ENCODE results near the gene CHCHD3. TPM values are rescaled to one million over a fixed set of nuclear protein-coding genes. Genes with fewer than 3 reads are reported as not detected.

CHCHD3 gene
- total RNA-seq, 4 donors from 2014 or later = 66.0 to 79.1 (median 70.0) TPM

GRCh38 chr7:133003052-133003910 lies 78.6 kb downstream of the CHCHD3 start:
- no peak overlapping the region for H3K4me3 ChIP-seq (replicated peaks in 1 of 3)
- 55 to 66% methylated on average over 4 of the region's 4 CpGs for WGBS, 2 donors

DNA sequence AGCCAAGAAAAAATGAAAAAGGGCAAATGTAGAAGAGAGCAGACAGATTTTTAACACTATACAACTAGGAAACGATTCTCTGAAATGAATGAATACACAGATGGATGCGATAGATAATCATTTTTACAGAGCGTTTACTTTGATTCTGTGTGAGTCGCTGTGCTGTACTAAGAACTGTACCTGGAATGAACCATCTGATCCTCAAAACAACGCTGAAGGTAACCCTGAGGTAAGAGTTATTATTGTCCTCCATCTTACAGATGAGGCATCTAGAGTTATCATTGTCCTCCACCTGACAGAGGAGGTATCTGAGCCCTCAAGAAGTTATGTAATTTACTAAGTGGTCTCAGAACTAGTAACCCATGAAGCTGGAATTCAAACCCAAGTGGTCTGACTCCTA lies 80.2 kb downstream of the CHCHD3 start:
- TF ChIP-seq CTCF (IDR thresholded peaks at IDR 0.05) (no peak), POLR2A (IDR thresholded peaks at IDR 0.05) (no peak)
- DNase-seq = no peak
- Histone ChIP-seq H3K27ac (no peak overlapping the region), H3K4me1 (peaks cover 15 to 17% of the 10 kb centered on the region in 2 donors), H3K4me3 (replicated peaks in 1 of 3) (no peak overlapping the region), H3K36me3 (no peaks in the 10 kb centered on the region), H3K9me3 (no peaks in the 10 kb centered on the region), H3K27me3 (no peaks in the 10 kb centered on the region)
- intact Hi-C loops (cut with DNase I) = no loop called here
- 76 to 78% methylated on average over 5 of the region's 5 CpGs for WGBS, 2 donors

More at GRCh38 chr7:133003052-133003910, 78.6 kb downstream of the CHCHD3 start:
- Histone ChIP-seq H3K4me1 (peaks cover 10 to 14% of the 10 kb centered on the region in 2 donors), H3K27ac (no peak overlapping the region), H3K27me3 (no peaks in the 10 kb centered on the region), H3K9me3 (no peaks in the 10 kb centered on the region), H3K36me3 (no peaks in the 10 kb centered on the region)
- DNase-seq = no peak
- intact Hi-C loops (cut with DNase I) = no loop called here
- TF ChIP-seq POLR2A (IDR thresholded peaks at IDR 0.05) (no peak), CTCF (IDR thresholded peaks at IDR 0.05) (no peak)

DNA sequence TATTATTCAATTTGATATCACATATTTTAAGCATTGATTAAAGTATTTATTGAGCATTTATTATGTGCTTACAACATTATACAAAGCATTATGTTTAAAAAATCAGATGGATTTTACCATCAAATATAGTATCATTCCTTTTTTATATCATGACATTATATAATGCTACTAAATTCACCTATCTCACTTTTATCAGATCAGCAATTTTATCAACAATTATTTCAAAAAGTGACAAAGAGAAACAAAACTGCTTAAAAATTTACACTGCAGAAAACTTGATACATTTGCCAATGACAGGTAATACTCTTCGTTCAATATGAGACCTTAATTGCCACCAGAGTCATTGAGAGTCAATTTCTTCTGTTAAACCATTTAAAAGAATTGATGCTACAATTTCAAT lies 82.0 kb downstream of the CHCHD3 start:
- H3K36me3 ChIP-seq = no peaks in the 10 kb centered on the region
- H3K4me3 ChIP-seq (replicated peaks in 1 of 3) = no peak overlapping the region
- DNase-seq = no peak
- peaks cover 15 to 20% of the 10 kb centered on the region in 2 donors for H3K4me1 ChIP-seq
- no peaks in the 10 kb centered on the region for H3K9me3 ChIP-seq
- no peaks in the 10 kb centered on the region for H3K27me3 ChIP-seq
- TF ChIP-seq POLR2A (IDR thresholded peaks at IDR 0.05) (no peak), CTCF (IDR thresholded peaks at IDR 0.05) (no peak)
- intact Hi-C loops (cut with DNase I) = no loop called here
- 98% methylated on average over 1 of the region's 1 CpG for WGBS, 2 donors
- no peak overlapping the region for H3K27ac ChIP-seq

DNA sequence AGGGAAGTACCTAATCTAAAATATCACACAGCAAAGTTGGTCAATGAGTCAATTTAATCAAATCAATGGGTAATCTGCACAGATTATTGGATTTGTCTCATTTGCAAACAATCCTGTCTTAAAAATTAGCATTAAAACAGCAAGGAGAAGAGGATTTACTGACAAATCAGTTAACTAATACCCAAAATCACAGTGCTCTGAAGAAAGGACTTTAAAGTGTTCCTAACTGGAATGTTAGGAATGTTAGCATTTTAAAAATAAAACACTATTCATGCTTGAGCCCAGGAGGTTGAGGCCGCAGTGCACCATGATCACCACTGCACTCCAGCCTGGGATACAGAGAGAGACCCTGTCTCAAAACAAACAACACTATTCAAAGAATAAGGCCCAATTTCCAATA lies 83.1 kb downstream of the CHCHD3 start:
- no peaks in the 10 kb centered on the region for H3K36me3 ChIP-seq
- H3K4me3 ChIP-seq (replicated peaks in 1 of 3) = no peak overlapping the region
- whole genome bisulfite sequencing, 2 donors = 41% methylated on average over 1 of the region's 1 CpG
- peak; percentile 47 to 55 for DNase-seq
- no peaks in the 10 kb centered on the region for H3K9me3 ChIP-seq
- TF ChIP-seq CTCF (IDR thresholded peaks at IDR 0.05) (peak in 2 of 6 experiments; percentile 27 to 41), POLR2A (IDR thresholded peaks at IDR 0.05) (no peak)
- H3K27ac ChIP-seq = peak overlapping the region in 2 of 3 donors; percentile 11 to 36
- intact Hi-C loops (cut with DNase I) = no loop called here
- no peaks in the 10 kb centered on the region for H3K27me3 ChIP-seq
- H3K4me1 ChIP-seq = peaks cover 15 to 20% of the 10 kb centered on the region in 2 donors

GRCh38 chr7:132997505-132997904 lies 84.4 kb downstream of the CHCHD3 start:
- WGBS, 2 donors = 86 to 100% methylated on average over 1 of the region's 1 CpG
- Histone ChIP-seq H3K9me3 (no peaks in the 10 kb centered on the region), H3K27ac (no peak overlapping the region), H3K36me3 (no peaks in the 10 kb centered on the region), H3K27me3 (no peaks in the 10 kb centered on the region), H3K4me1 (peaks cover 10 to 20% of the 10 kb centered on the region in 2 donors), H3K4me3 (replicated peaks in 1 of 3) (no peak overlapping the region)
- intact Hi-C loops (cut with DNase I) = no loop called here
- no peak for DNase-seq
- TF ChIP-seq CTCF (IDR thresholded peaks at IDR 0.05) = no peak
- no peak for TF ChIP-seq POLR2A (IDR thresholded peaks at IDR 0.05)

Data from thyroid gland (tissue), 4 donors.